HEK293 (cell line): ENCODE measurements around the gene ZNF644.

ENCODE experiments used
- CTCF ChIA-PET: fragments of 350-600 bp; formaldehyde crosslinking; extraction: SDS; loops from one replicate; lab custom pipeline; 2021; ENCODE audit warnings: antibody characterized with exemption; lab: Yijun Ruan, JAX
- POLR2A ChIA-PET: fragments of 300-600 bp; formaldehyde crosslinking; extraction: SDS; loops from one replicate; lab custom pipeline; 2020; ENCODE audit warnings: antibody characterized with exemption, inconsistent platforms; lab: Yijun Ruan, JAX
- H3K27ac ChIP-seq: fragments of 200-500 bp; sonication (Bioruptor generic); 2 replicates; pipeline ENCODE4 v1.5.1; 2014; ENCODE audit warnings: low read depth, low read length, control low read depth, inconsistent platforms; ENCODE audit errors: extremely low read depth
- H3K36me3 ChIP-seq, 2 experiments: fragments of 200-500 bp in 1 of 2; sonication (Bioruptor generic) in 1 of 2; 1 replicate in 1 of 2; 2 replicates in 1 of 2; pipeline ENCODE4 v1.5.1; 2014 to 2017; ENCODE audit warnings: inconsistent platforms in 2 of 2, low read length in 2 of 2; ENCODE audit not compliant: control insufficient read depth in 2 of 2, insufficient read depth in 1 of 2
- H3K4me1 ChIP-seq: fragments of 200-500 bp; sonication (Bioruptor generic); 2 replicates; pipeline ENCODE4 v1.5.1; 2014; ENCODE audit warnings: mild to moderate bottlenecking, low read length, inconsistent platforms; ENCODE audit not compliant: control insufficient read depth, insufficient read depth
- H3K4me3 ChIP-seq: 2 replicates; pipeline ENCODE4 v1.5.1; 2011; ENCODE audit warnings: low read depth, mild to moderate bottlenecking, control low read depth, low read length, moderate library complexity
- H3K9me3 ChIP-seq: fragments of 200-500 bp; sonication (Bioruptor generic); 2 replicates; pipeline ENCODE4 v1.5.1; 2014; ENCODE audit warnings: low read depth, low read length, inconsistent platforms; ENCODE audit not compliant: control insufficient read depth, insufficient read depth
- GLI4 ChIP-seq: fragments of 450-650 bp; formaldehyde crosslinking; IDR thresholded peaks from 2 replicates; pipeline ENCODE4 v1.5.1; 2016; ENCODE audit warnings: missing biosample characterization, missing genetic modification characterization
- MZF1 ChIP-seq: fragments of 450-650 bp; formaldehyde crosslinking; IDR thresholded peaks from 2 replicates; pipeline ENCODE4 v1.5.1; 2017; ENCODE audit warnings: missing biosample characterization, missing genetic modification characterization, borderline replicate concordance
- OSR2 ChIP-seq: fragments of 450-650 bp; formaldehyde crosslinking; IDR thresholded peaks from 2 replicates; pipeline ENCODE4 v1.5.1; 2016; ENCODE audit warnings: missing biosample characterization, missing genetic modification characterization
- PBX3 ChIP-seq: sonication (generic); formaldehyde crosslinking; IDR thresholded peaks from 2 replicates; pipeline ENCODE4 v1.8.1; 2022; ENCODE audit warnings: mild to moderate bottlenecking, moderate library complexity, missing genetic modification reagents
- RBAK ChIP-seq: fragments of 450-650 bp; formaldehyde crosslinking; IDR thresholded peaks from 2 replicates; pipeline ENCODE4 v1.5.1; 2016; ENCODE audit warnings: missing biosample characterization, missing genetic modification characterization
- SCRT1 ChIP-seq: fragments of 450-650 bp; formaldehyde crosslinking; IDR thresholded peaks from 2 replicates; pipeline ENCODE4 v1.5.1; 2016; ENCODE audit warnings: missing biosample characterization, missing genetic modification characterization, borderline replicate concordance
- ZBTB21 ChIP-seq: fragments of 450-650 bp; formaldehyde crosslinking; IDR thresholded peaks from 2 replicates; pipeline ENCODE4 v1.5.1; 2017; ENCODE audit warnings: missing biosample characterization, missing genetic modification characterization
- ZBTB49 ChIP-seq: fragments of 450-650 bp; formaldehyde crosslinking; IDR thresholded peaks from 2 replicates; pipeline ENCODE4 v1.5.1; 2016; ENCODE audit warnings: missing biosample characterization, missing genetic modification characterization, low read depth
- ZEB2 ChIP-seq: fragments of 450-650 bp; formaldehyde crosslinking; IDR thresholded peaks from 2 replicates; pipeline ENCODE4 v1.5.1; 2016; ENCODE audit warnings: missing biosample characterization, missing genetic modification characterization
- ZNF157 ChIP-seq: fragments of 450-650 bp; formaldehyde crosslinking; IDR thresholded peaks from 2 replicates; pipeline ENCODE4 v1.5.1; 2016; ENCODE audit warnings: missing biosample characterization, missing genetic modification characterization
- ZNF169 ChIP-seq: fragments of 450-650 bp; formaldehyde crosslinking; IDR thresholded peaks from 2 replicates; pipeline ENCODE4 v1.5.1; 2016; ENCODE audit warnings: missing biosample characterization, missing genetic modification characterization
- ZNF202 ChIP-seq: fragments of 450-650 bp; formaldehyde crosslinking; IDR thresholded peaks from 2 replicates; pipeline ENCODE4 v1.5.1; 2016; ENCODE audit warnings: missing biosample characterization, missing genetic modification characterization, borderline replicate concordance
- ZNF214 ChIP-seq: fragments of 450-650 bp; formaldehyde crosslinking; IDR thresholded peaks from 2 replicates; pipeline ENCODE4 v1.5.1; 2017; ENCODE audit warnings: missing biosample characterization, mild to moderate bottlenecking, missing genetic modification characterization, borderline replicate concordance
- ZNF292 ChIP-seq: fragments of 450-650 bp; formaldehyde crosslinking; IDR thresholded peaks from 2 replicates; pipeline ENCODE4 v1.5.1; 2016; ENCODE audit warnings: low read depth, missing biosample characterization, missing genetic modification characterization, borderline replicate concordance
- ZNF311 ChIP-seq: fragments of 450-650 bp; formaldehyde crosslinking; IDR thresholded peaks from 2 replicates; pipeline ENCODE4 v1.5.1; 2017; ENCODE audit warnings: missing biosample characterization, missing genetic modification characterization, borderline replicate concordance
- ZNF366 ChIP-seq: fragments of 450-650 bp; formaldehyde crosslinking; conservative IDR thresholded peaks from 2 replicates; pipeline ENCODE4 v1.5.1; 2016; ENCODE audit warnings: missing biosample characterization, missing genetic modification characterization
- ZNF37A ChIP-seq: fragments of 450-650 bp; IDR thresholded peaks from 2 replicates; pipeline ENCODE4 v1.5.1; 2018; ENCODE audit warnings: missing biosample characterization, missing genetic modification characterization
- ZNF423 ChIP-seq: fragments of 450-650 bp; formaldehyde crosslinking; IDR thresholded peaks from 2 replicates; pipeline ENCODE4 v1.5.1; 2016; ENCODE audit warnings: missing biosample characterization, missing genetic modification characterization
- ZNF510 ChIP-seq: fragments of 450-650 bp; formaldehyde crosslinking; IDR thresholded peaks from 2 replicates; pipeline ENCODE4 v1.5.1; 2018; ENCODE audit warnings: mild to moderate bottlenecking, missing genetic modification characterization, missing biosample characterization; ENCODE audit not compliant: insufficient replicate concordance
- ZNF544 ChIP-seq: fragments of 450-650 bp; formaldehyde crosslinking; IDR thresholded peaks from 2 replicates; pipeline ENCODE4 v1.5.0; 2017; ENCODE audit warnings: missing biosample characterization, missing genetic modification characterization
- ZNF555 ChIP-seq: fragments of 450-650 bp; formaldehyde crosslinking; conservative IDR thresholded peaks from 2 replicates; pipeline ENCODE4 v1.5.1; 2017; ENCODE audit warnings: missing biosample characterization, mild to moderate bottlenecking, missing genetic modification characterization, inconsistent platforms
- ZNF624 ChIP-seq: fragments of 450-650 bp; formaldehyde crosslinking; IDR thresholded peaks from 2 replicates; pipeline ENCODE4 v1.5.1; 2017; ENCODE audit warnings: missing biosample characterization, missing genetic modification characterization
- ZNF645 ChIP-seq: fragments of 450-650 bp; formaldehyde crosslinking; IDR thresholded peaks from 2 replicates; pipeline ENCODE4; 2016; ENCODE audit warnings: missing biosample characterization, missing genetic modification characterization
- ZNF660 ChIP-seq: fragments of 450-650 bp; IDR thresholded peaks from 2 replicates; pipeline ENCODE4 v1.5.1; 2018; ENCODE audit warnings: missing biosample characterization, mild to moderate bottlenecking, missing genetic modification characterization
- ZNF792 ChIP-seq: fragments of 450-650 bp; formaldehyde crosslinking; IDR thresholded peaks from 2 replicates; pipeline ENCODE4 v1.5.1; 2016; ENCODE audit warnings: missing biosample characterization, missing genetic modification characterization

Gene ZNF644

GRCh38 chr1:91005285-91005684 lies 16.6 kb downstream of the ZNF644 start:
- H3K27ac ChIP-seq = no peak overlapping the region
- peaks cover 0 to 3% of the 10 kb centered on the region in 2 experiments; a peak in 1 of 3 replicates for H3K36me3 ChIP-seq
- POLR2A ChIA-PET = interaction anchor here (1.0 kb wide), 1 partner anchor 17 kb away, joined by 3 read pairs; the partner anchor contains the start of gene ZNF644
- H3K4me1 ChIP-seq = no peaks in the 10 kb centered on the region
- TF ChIP-seq OSR2 = no peak
- TF ChIP-seq ZNF157 (tag by site-specific recombination) = no peak
- TF ChIP-seq ZNF292 (tag by site-specific recombination) = no peak
- TF ChIP-seq, all 188 proteins: peak for 0
- CTCF ChIA-PET = interaction anchor here (0.6 to 1.1 kb wide), 2 partner anchors 161 to 267 kb away, joined by 3 to 5 read pairs; no protein-coding TSS in a partner anchor
- H3K4me3 ChIP-seq = no peak overlapping the region
- no peaks in the 10 kb centered on the region for H3K9me3 ChIP-seq

- no peak for TF ChIP-seq ZNF544
- no peak for TF ChIP-seq ZNF660 (tag by site-specific recombination)
- TF ChIP-seq ZNF645 = no peak
- no peak for TF ChIP-seq ZNF169 (tag by site-specific recombination)
- TF ChIP-seq ZBTB21 (tag by site-specific recombination) = no peak
- no peak for TF ChIP-seq ZEB2 (tag by site-specific recombination)
- TF ChIP-seq ZNF37A = no peak
- TF ChIP-seq ZNF624 (tag by site-specific recombination) = no peak
- TF ChIP-seq ZNF202 (tag by site-specific recombination) = no peak
- TF ChIP-seq ZBTB49 (tag by site-specific recombination) = no peak
- CTCF ChIA-PET = interaction anchor here (0.7 kb wide), 1 partner anchor 21 kb away, joined by 3 read pairs; no protein-coding TSS in a partner anchor
- H3K9me3 ChIP-seq = no peaks in the 10 kb centered on the region
- POLR2A ChIA-PET = no interaction called here
- H3K4me3 ChIP-seq = no peak overlapping the region
- H3K36me3 ChIP-seq = peaks cover 0 to 3% of the 10 kb centered on the region in 2 experiments; a peak in 1 of 3 replicates
- no peak overlapping the region for H3K27ac ChIP-seq
- H3K4me1 ChIP-seq = no peaks in the 10 kb centered on the region
Observed at GRCh38 chr1:91004145-91004544, 17.7 kb downstream of the ZNF644 start.

- ChIA-PET POLR2A (interaction anchor here (0.7 kb wide), 1 partner anchor 240 kb away, joined by 3 read pairs; no protein-coding TSS in a partner anchor), CTCF (interaction anchor here (1.1 kb wide), 1 partner anchor 169 kb away, joined by 4 read pairs; no protein-coding TSS in a partner anchor)
- Histone ChIP-seq H3K4me3 (no peak overlapping the region), H3K4me1 (no peaks in the 10 kb centered on the region), H3K36me3 (peaks cover 0 to 5% of the 10 kb centered on the region in 2 experiments; a peak in 2 of 3 replicates), H3K9me3 (no peaks in the 10 kb centered on the region), H3K27ac (no peak overlapping the region)
- no peak for TF ChIP-seq RBAK (tag by site-specific recombination)
- TF ChIP-seq ZNF366 = no peak
- no peak for TF ChIP-seq ZNF555 (tag by site-specific recombination)
- TF ChIP-seq ZNF510 (tag by site-specific recombination) = no peak
- no peak for TF ChIP-seq ZNF792 (tag by site-specific recombination)
- no peak for TF ChIP-seq ZNF214 (tag by site-specific recombination)
- no peak for TF ChIP-seq ZNF423 (tag by site-specific recombination)
- TF ChIP-seq SCRT1 (tag by site-specific recombination) = no peak
- TF ChIP-seq GLI4 (tag by site-specific recombination) = no peak
- no peak for TF ChIP-seq PBX3
- no peak for TF ChIP-seq MZF1 (tag by site-specific recombination)
- no peak for TF ChIP-seq ZNF311
Observed at GRCh38 chr1:90996742-90997413, 25.0 kb downstream of the ZNF644 start.
